Vagina (tissue), 2 donors: ENCODE data around the gene WNT4.
"Not testable (repeated sequence)": the region's sequence is repeated elsewhere in the genome, so short reads cannot be mapped to it uniquely, and the experiment has no call there.

Experiments
- CTCF ChIP-seq, 3 experiments: fragments of 450-650 bp in 2 of 3; fragments of 200-600 bp in 1 of 3; sonication (generic) in 1 of 3; IDR thresholded peaks; one replicate each; pipeline ENCODE4 v1.5.1; 2017 to 2019; ENCODE audit warnings: antibody characterized with exemption in 3 of 3, mild to moderate bottlenecking in 2 of 3, moderate library complexity in 2 of 3
- POLR2A ChIP-seq, 2 donors: fragments of 450-650 bp; IDR thresholded peaks; one replicate each; pipeline ENCODE4 v1.6.1; 2017; ENCODE audit warnings: antibody characterized with exemption in 2 of 2, mild to moderate bottlenecking in 2 of 2, moderate library complexity in 2 of 2
- POLR2AphosphoS5 ChIP-seq, 2 donors: sonication (generic); formaldehyde crosslinking; IDR thresholded peaks; one replicate each; pipeline ENCODE4 v1.9.0; 2017; ENCODE audit warnings: antibody characterized with exemption in 2 of 2, mild to moderate bottlenecking in 2 of 2, low read depth in 1 of 2; ENCODE audit not compliant: insufficient read depth in 1 of 2

DNA sequence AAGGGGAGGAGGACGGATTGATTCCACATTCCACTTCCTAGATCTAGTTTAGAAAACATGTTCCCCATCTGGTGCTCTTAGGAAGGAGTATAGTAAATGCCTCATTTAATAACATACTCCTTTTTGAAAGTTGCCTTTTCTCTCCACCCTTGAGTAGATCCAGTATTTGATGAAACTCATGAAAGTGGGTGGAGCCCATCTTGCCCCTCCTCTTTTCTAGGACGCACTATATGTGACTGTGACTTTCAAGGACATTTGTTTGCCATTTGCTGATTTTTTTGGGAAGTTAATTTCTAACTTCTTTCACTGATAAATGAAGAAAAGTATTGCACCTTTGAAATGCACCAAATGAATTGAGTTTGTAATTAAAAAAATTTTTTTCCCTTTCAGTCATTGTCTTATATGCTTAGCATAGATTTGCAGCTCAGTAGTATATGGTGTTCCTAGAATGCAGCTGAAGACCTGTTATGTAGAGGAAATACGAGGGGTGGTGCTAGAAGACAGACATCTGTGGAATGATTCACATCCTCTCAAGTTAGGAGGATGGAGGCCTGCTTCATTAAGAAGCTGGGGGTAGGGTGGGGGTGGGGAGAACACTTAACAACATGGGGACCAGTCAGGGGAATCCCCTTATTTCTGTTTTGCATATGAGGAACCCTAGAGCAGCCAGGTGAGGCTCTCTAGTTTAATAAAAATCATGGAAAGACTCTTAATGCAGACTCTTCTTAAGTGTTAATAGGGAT is 50.7 kb downstream of the WNT4 start:
- TF ChIP-seq POLR2AphosphoS5 (IDR thresholded peaks at IDR 0.05; ENCODE audit: insufficient read depth in 1 of 2, low read depth in 1 of 2); CTCF (IDR thresholded peaks at IDR 0.05); POLR2A (IDR thresholded peaks at IDR 0.05): not testable (repeated sequence)
